Natural killer cell (primary cell): ENCODE measurements around the gene BDH1. TPM values are rescaled to one million over a fixed set of nuclear protein-coding genes. Genes with fewer than 3 reads are reported as not detected.

ENCODE experiments used
- ATAC-seq, 3 donors: fragments of 150-1000 bp in 2 of 3; fragments of 200-7000 bp in 1 of 3; cut with Tn5 transposase; 1 replicate in 1 of 3; 2 replicates in 2 of 3; pipeline ENCODE4 v1.10.0; 2021; ENCODE audit warnings: mild to moderate bottlenecking in 2 of 3, moderate library complexity in 2 of 3
- DNase-seq, 2 donors: peaks; one replicate each; pipeline versions ENCODE4 v3.0.0 to v3.0.0-alpha.2; 2013 to 2021; ENCODE audit warnings: mixed read lengths in 1 of 2
- H3K27ac ChIP-seq: one replicate; pipeline ENCODE4 v1.5.1; 2013; ENCODE audit warnings: mild to moderate bottlenecking, low read length
- H3K27me3 ChIP-seq: one replicate; pipeline ENCODE4 v1.6.1; 2013; ENCODE audit warnings: low read length; ENCODE audit not compliant: control insufficient read depth, insufficient read depth
- H3K36me3 ChIP-seq: one replicate; pipeline ENCODE4 v1.6.1; 2013; ENCODE audit warnings: low read length; ENCODE audit not compliant: control insufficient read depth, insufficient read depth
- H3K4me1 ChIP-seq: one replicate; pipeline ENCODE4 v1.6.1; 2013; ENCODE audit warnings: low read length; ENCODE audit not compliant: control insufficient read depth, insufficient read depth
- H3K4me3 ChIP-seq: one replicate; pipeline ENCODE4 v1.5.1; 2013; ENCODE audit warnings: low read length
- H3K9me3 ChIP-seq: one replicate; pipeline ENCODE4 v1.6.1; 2013; ENCODE audit warnings: low read length; ENCODE audit not compliant: control insufficient read depth, insufficient read depth
- H3K27ac Mint-ChIP-seq, 2 donors: one replicate each; pipeline ENCODE4 v1.8.0; 2022; ENCODE audit warnings: mild to moderate bottlenecking in 2 of 2, mixed read lengths in 2 of 2, moderate library complexity in 1 of 2
- H3K27me3 Mint-ChIP-seq, 2 donors: one replicate each; pipeline ENCODE4 v1.8.0; 2022; ENCODE audit warnings: low read depth in 2 of 2, mixed read lengths in 2 of 2
- H3K36me3 Mint-ChIP-seq: one replicate; pipeline ENCODE4 v1.8.0; 2022; ENCODE audit warnings: mixed read lengths
- H3K4me1 Mint-ChIP-seq, 2 donors: one replicate each; pipeline ENCODE4 v1.8.0; 2022; ENCODE audit warnings: mixed read lengths in 2 of 2
- H3K4me3 Mint-ChIP-seq: one replicate; pipeline ENCODE4 v1.8.0; 2022; ENCODE audit warnings: mild to moderate bottlenecking, moderate library complexity, mixed read lengths
- H3K9me3 Mint-ChIP-seq, 2 donors: one replicate each; pipeline ENCODE4 v1.8.0; 2022; ENCODE audit warnings: mixed read lengths in 2 of 2
- WGBS: methylation state at CpG from one replicate; pipeline ENCODE4 v1.1.7; 2013; ENCODE audit warnings: missing lambda C conversion rate; ENCODE audit not compliant: insufficient coverage; 5-methylcytosine and 5-hydroxymethylcytosine counted together
- intact Hi-C: fragments of 100-400 bp; cut with micrococcal nuclease; formaldehyde crosslinking; loops from one replicate; pipeline ENCODE4 v1.14.2; 2022
- total RNA-seq, 4 donors: library from RNA; stranded (reverse); fragments of 120-200 nt in 1 of 4; gene quantifications; one replicate each; pipeline versions ENCODE4 v1.2.3 to v1.2.4, GENCODE V29; 2013 to 2022
- TF ChIP-seq, protein P1 (sequence below): fragments of 200-600 bp; IDR thresholded peaks from one replicate; pipeline ENCODE4 v1.8.0; 2022; ENCODE audit warnings: antibody characterized with exemption

BDH1 gene
- total RNA-seq, 3 donors from 2014 or later (not counting 1 experiment from before 2014, with no cell fraction given): 14.0 to 24.5 (median 17.4) TPM

DNA sequence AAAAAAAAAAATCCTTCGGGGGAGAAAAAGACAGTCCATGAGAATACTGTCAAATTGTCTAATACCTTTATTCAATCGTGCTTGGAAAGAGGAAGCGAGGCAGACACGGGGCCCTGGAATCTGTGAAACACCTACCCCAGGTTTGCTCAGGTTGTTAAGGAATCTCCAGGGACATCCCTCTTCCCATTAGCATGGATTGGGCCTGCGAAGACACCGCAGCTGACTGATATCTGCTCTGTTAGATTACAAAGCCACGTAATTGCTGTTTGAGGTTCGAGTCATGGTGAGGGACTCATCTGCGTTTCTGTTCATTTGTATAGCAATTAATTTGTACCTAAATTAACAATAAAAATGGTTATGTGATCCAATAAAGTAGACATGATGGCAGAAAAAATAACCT lies 91.0 kb downstream of the BDH1 start:
- peaks cover 31 to 47% of the 10 kb centered on the region in 2 donors for H3K27me3 Mint-ChIP-seq

DNA sequence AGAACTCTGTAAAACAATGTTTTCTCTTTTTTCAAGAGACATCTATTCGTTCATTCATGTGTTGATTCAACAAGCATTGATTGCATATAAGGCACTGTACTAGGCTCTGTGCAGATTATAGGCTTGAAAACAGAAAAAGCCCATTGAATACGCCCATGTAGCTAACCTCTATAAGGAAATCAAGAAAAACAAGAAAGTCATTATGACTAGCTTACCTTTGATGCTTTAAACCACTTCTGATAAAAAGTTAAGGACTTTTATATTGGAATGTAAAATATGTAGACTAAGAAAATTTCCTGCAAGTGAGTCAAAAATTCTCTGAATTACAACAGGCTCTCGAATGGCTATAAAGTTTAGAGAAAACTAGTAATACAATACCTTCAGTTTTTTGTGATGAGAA lies 92.5 kb downstream of the BDH1 start:
- ATAC-seq (no peak), DNase-seq (no peak)
- Mint-ChIP-seq H3K4me3 (no peak overlapping the region), H3K36me3 (no peaks in the 10 kb centered on the region), H3K27ac (no peak overlapping the region), H3K4me1 (no peaks in the 10 kb centered on the region), H3K27me3 (peaks cover 26 to 32% of the 10 kb centered on the region in 2 donors), H3K9me3 (no peaks in the 10 kb centered on the region)
- 74% methylated on average over 2 of the region's 3 CpGs for WGBS
- H3K4me3 ChIP-seq: no peak overlapping the region
- no peaks in the 10 kb centered on the region for H3K36me3 ChIP-seq
- H3K27me3 ChIP-seq: peaks cover 5% of the 10 kb centered on the region
- H3K9me3 ChIP-seq: peaks cover 7% of the 10 kb centered on the region
- intact Hi-C loops: no loop called here
- TF ChIP-seq, protein P1, sequence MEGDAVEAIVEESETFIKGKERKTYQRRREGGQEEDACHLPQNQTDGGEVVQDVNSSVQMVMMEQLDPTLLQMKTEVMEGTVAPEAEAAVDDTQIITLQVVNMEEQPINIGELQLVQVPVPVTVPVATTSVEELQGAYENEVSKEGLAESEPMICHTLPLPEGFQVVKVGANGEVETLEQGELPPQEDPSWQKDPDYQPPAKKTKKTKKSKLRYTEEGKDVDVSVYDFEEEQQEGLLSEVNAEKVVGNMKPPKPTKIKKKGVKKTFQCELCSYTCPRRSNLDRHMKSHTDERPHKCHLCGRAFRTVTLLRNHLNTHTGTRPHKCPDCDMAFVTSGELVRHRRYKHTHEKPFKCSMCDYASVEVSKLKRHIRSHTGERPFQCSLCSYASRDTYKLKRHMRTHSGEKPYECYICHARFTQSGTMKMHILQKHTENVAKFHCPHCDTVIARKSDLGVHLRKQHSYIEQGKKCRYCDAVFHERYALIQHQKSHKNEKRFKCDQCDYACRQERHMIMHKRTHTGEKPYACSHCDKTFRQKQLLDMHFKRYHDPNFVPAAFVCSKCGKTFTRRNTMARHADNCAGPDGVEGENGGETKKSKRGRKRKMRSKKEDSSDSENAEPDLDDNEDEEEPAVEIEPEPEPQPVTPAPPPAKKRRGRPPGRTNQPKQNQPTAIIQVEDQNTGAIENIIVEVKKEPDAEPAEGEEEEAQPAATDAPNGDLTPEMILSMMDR: no peak
- H3K4me1 ChIP-seq: no peaks in the 10 kb centered on the region
- no peak overlapping the region for H3K27ac ChIP-seq

More for the DNA sequence above, 91.0 kb downstream of the BDH1 start:
- Histone ChIP-seq H3K36me3 (no peaks in the 10 kb centered on the region), H3K27me3 (peaks cover 5% of the 10 kb centered on the region), H3K9me3 (peaks cover under 1% of the 10 kb centered on the region), H3K4me3 (no peak overlapping the region), H3K4me1 (no peaks in the 10 kb centered on the region), H3K27ac (no peak overlapping the region)
- no peaks in the 10 kb centered on the region for H3K9me3 Mint-ChIP-seq
- DNase-seq (no peak), ATAC-seq (no peak)
- no peak overlapping the region for H3K27ac Mint-ChIP-seq
- intact Hi-C loops: no loop called here
- H3K4me1 Mint-ChIP-seq: no peaks in the 10 kb centered on the region
- 82% methylated on average over 9 of the region's 9 CpGs for WGBS
- no peaks in the 10 kb centered on the region for H3K36me3 Mint-ChIP-seq
- TF ChIP-seq, protein P1: no peak
- H3K4me3 Mint-ChIP-seq: no peak overlapping the region

DNA sequence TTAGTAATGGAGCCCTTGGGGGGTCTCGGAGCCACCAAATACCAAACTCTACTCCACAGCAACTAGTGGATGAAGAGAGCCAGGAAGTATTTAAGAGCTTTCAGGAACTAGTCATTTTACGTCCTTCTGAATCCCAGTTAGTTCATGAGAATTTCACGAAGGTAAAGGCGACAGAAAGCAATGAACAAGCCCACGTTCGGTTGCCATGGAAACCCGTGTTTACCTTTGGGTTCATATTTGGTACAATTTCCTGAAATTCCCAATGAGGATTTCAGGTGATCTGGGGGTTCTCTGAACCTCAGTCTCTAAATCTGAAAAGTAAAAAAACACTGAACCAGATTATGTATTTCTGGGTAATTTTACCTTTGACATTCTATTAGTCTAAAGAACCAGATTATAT lies 93.0 kb downstream of the BDH1 start:
- H3K9me3 ChIP-seq: peaks cover 7% of the 10 kb centered on the region
- WGBS: 82% methylated on average over 7 of the region's 7 CpGs
- Mint-ChIP-seq H3K27ac (no peak overlapping the region), H3K27me3 (peaks cover 23 to 27% of the 10 kb centered on the region in 2 donors), H3K4me3 (no peak overlapping the region), H3K9me3 (no peaks in the 10 kb centered on the region), H3K4me1 (no peaks in the 10 kb centered on the region), H3K36me3 (no peaks in the 10 kb centered on the region)
- intact Hi-C loops: no loop called here
- no peak for ATAC-seq
- H3K36me3 ChIP-seq: no peaks in the 10 kb centered on the region
- no peak overlapping the region for H3K4me3 ChIP-seq
- no peak overlapping the region for H3K27ac ChIP-seq
- no peak for DNase-seq
- no peaks in the 10 kb centered on the region for H3K4me1 ChIP-seq
- H3K27me3 ChIP-seq: peaks cover 5% of the 10 kb centered on the region
- TF ChIP-seq, protein P1: no peak

DNA sequence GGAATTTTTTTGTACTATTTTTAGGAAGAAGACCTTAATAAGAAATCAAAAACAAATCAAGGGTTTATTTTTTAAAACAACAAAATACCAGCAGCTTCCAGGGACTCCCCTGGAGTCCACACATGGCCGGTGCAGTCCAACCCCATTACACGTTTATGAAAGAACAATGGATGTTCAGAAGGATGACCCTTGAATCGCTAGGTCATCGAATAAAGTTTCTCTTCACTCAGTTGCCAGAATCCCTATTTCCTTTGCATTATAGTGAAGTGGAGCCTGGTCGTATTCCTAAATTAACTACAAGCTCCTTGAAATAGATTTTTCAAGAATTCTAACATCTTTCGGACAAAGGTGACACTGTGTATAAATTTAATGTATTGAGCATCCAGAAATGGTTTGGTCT lies 95.1 kb downstream of the BDH1 start:
- no peak overlapping the region for H3K4me3 ChIP-seq
- 99% methylated on average over 5 of the region's 6 CpGs for WGBS
- TF ChIP-seq, protein P1: no peak
- no peak overlapping the region for H3K27ac ChIP-seq
- peaks cover 7% of the 10 kb centered on the region for H3K9me3 ChIP-seq
- intact Hi-C loops: no loop called here
- no peaks in the 10 kb centered on the region for H3K36me3 Mint-ChIP-seq
- H3K27me3 Mint-ChIP-seq: peaks cover 14 to 20% of the 10 kb centered on the region in 2 donors
- DNase-seq: no peak
- peaks cover 20% of the 10 kb centered on the region for H3K4me1 ChIP-seq
- H3K27me3 ChIP-seq: no peaks in the 10 kb centered on the region
- no peak overlapping the region for H3K27ac Mint-ChIP-seq
- no peaks in the 10 kb centered on the region for H3K9me3 Mint-ChIP-seq
- peaks cover 15 to 17% of the 10 kb centered on the region in 2 donors for H3K4me1 Mint-ChIP-seq
- H3K36me3 ChIP-seq: no peaks in the 10 kb centered on the region
- no peak overlapping the region for H3K4me3 Mint-ChIP-seq
- no peak for ATAC-seq
